Sigmoid colon (tissue), 4 donors: Measurements from ENCODE around the gene CDC25A.

Source experiments
- CTCF ChIP-seq, 4 experiments: fragments of 450-650 bp in 3 of 4; fragments of 200-600 bp in 1 of 4; IDR thresholded peaks; one replicate each; pipeline ENCODE4 v1.5.1; 2016 to 2019; ENCODE audit warnings: antibody characterized with exemption in 4 of 4, mild to moderate bottlenecking in 3 of 4, moderate library complexity in 2 of 4
- POLR2AphosphoS5 ChIP-seq, 4 donors: sonication (generic); formaldehyde crosslinking; IDR thresholded peaks; one replicate each; pipeline ENCODE4 v1.6.1; 2017; ENCODE audit warnings: antibody characterized with exemption in 4 of 4

- TF ChIP-seq CTCF (IDR thresholded peaks at IDR 0.05) (no peak), POLR2AphosphoS5 (IDR thresholded peaks at IDR 0.05) (no peak)
Observed at GRCh38 chr3:48128774-48129173, 59.4 kb downstream of the CDC25A start.
